ENCODE measurements around the gene LRFN2. TPM values are rescaled to one million over a fixed set of nuclear protein-coding genes. Genes with fewer than 3 reads are reported as not detected.

Gene LRFN2
- total RNA-seq, 1 donor from 2014 or later = 7.4 TPM

- intact Hi-C loops (cut with micrococcal nuclease) = no loop called here
These were observed 41.2 kb downstream of the LRFN2 start for GRCh38 chr6:40545954-40546353.

- intact Hi-C loops (cut with micrococcal nuclease) = no loop called here
These were observed 43.4 kb downstream of the LRFN2 start for GRCh38 chr6:40543776-40544175.

DNA sequence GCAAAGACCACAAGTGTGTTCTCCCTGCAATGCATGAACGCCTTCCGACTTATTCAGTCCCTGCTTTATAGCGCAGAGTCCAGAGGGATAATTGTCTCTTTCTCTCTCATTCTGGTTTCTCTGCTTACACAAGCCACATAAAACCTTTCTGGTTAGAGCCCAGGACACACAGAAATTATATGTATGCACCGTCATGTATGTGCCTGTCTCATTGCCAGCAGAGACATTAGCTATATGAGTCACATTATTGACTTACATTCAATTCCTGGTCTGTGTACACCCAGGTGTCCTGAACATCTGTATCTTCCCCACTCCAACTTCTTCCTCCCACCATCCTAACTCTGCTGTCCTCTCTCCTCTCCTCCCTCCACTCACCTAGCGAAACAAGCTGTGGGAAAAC is 44.0 kb downstream of the LRFN2 start:
- intact Hi-C loops (cut with micrococcal nuclease) = no loop called here

GRCh38 chr6:40542175-40542764 is 44.9 kb downstream of the LRFN2 start:
- intact Hi-C loops (cut with micrococcal nuclease) = no loop called here

- intact Hi-C loops (cut with micrococcal nuclease) = no loop called here
These were observed 45.5 kb downstream of the LRFN2 start for GRCh38 chr6:40541556-40542174.

DNA sequence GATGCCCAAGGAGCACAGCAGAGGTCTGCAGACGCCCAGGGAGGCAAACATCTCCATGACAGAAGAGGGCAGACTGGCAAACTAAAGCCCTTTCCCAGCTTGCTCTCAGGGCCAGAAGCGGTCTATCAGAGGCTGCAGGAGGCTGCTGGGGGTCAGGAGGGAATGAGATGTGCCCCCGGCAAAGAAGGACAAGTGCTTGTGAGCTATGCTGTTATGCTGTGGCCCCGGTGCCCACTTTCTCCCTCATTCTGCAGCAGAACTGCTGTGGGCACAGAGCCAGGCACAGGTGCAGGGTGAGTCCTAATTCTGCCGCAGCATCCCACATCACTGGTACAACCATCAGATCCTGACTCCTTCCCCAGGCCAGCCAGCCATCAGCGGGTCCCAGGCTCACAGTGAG is 46.4 kb downstream of the LRFN2 start:
- intact Hi-C loops (cut with micrococcal nuclease) = no loop called here

GRCh38 chr6:40539853-40540252 is 47.3 kb downstream of the LRFN2 start:
- intact Hi-C loops (cut with micrococcal nuclease) = no loop called here

- intact Hi-C loops (cut with micrococcal nuclease) = no loop called here
These were observed 48.6 kb downstream of the LRFN2 start for GRCh38 chr6:40538556-40538955.

DNA sequence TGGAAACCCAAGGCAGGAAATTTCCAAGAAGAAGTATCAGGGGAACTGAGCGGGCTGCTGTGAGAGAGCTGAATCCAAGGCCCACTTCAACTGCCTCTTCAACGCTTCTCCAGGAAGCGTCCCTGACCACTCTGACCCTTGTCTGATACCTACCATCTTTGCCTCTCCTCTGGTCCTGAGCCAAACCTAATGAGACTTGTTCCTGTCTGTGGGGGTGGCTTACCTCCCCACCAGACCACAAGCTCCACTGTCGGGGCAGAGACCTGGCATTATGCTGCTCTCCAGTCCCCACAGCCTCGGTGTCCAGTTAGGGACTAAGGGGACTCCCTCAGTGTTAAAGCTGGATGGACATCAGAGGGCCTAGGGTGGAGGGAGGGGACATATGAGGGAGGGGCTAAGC is 49.7 kb downstream of the LRFN2 start:
- intact Hi-C loops (cut with micrococcal nuclease) = no loop called here

GRCh38 chr6:40536442-40536841 is 50.7 kb downstream of the LRFN2 start:
- intact Hi-C loops (cut with micrococcal nuclease) = no loop called here

DNA sequence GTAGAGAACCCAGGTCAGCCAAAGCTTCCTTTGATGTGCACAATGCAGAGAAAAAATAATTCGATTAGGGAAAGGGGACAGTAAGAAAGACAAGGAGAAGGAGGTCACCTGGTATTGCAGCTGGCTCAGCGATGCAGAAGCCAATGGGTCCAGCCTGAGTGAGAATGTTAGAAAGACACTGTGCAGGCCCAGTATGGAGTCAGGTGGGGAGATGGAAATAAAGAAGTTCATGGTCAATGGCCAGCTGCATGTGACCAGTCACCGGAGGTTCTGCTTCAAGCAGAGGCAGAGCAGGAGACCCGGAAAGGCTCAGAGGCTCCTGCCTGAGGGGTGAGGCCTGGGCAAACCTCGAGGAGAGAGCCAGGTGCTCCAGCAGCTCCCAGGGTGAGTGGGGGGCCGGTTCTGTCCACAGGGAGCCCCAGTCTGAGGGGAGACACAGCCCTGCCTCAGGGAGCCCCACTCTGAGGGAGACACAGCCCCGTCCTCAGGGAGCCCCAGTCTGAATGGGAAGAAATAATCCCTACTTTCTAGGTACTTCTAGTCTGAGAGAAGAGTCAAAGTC is 51.3 kb downstream of the LRFN2 start:
- intact Hi-C loops (cut with micrococcal nuclease) = no loop called here

- intact Hi-C loops (cut with micrococcal nuclease) = no loop called here
These were observed 51.9 kb downstream of the LRFN2 start for GRCh38 chr6:40535110-40535818.

GRCh38 chr6:40532349-40533000 is 54.7 kb downstream of the LRFN2 start:
- intact Hi-C loops (cut with micrococcal nuclease) = no loop called here

GRCh38 chr6:40529919-40530318 is 57.2 kb downstream of the LRFN2 start:
- intact Hi-C loops (cut with micrococcal nuclease) = no loop called here

- intact Hi-C loops (cut with micrococcal nuclease) = no loop called here
These were observed 58.1 kb downstream of the LRFN2 start for GRCh38 chr6:40529040-40529439.

GRCh38 chr6:40528051-40528450 is 59.1 kb downstream of the LRFN2 start:
- intact Hi-C loops (cut with micrococcal nuclease) = no loop called here

GRCh38 chr6:40526036-40526435 is 61.1 kb downstream of the LRFN2 start:
- intact Hi-C loops (cut with micrococcal nuclease) = no loop called here

GRCh38 chr6:40524797-40525585 is 62.2 kb downstream of the LRFN2 start:
- intact Hi-C loops (cut with micrococcal nuclease) = no loop called here

DNA sequence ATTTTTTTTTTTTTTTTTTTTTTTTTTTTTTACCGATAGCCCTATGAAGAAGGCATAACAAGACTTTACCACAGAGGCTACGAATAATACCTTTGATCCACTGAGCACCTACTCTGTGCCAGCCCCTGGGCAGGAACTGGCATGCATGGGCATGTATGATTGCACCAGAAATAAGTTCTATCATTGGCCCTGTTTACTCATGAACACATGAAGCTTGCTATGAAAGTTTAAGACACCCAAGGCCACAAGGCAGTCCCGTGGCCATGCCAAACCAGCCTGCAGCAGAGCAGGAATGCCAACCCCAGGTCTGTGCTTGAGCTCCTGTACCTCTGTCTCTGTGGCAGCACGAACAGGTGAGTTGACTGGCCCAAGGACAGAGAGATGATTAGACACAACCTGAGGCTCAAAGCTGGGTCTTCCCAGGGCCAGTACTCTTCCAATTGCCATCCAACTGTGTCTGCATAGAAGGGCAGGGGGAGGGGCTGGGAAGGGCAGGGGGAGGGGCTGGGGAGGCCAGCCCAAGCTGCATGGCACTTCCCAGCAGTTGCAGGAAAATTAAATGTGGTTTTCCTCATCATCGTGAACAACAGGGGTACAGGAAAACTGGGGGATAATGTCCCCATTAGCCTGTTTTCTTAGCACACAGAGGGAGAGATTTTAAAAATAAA is 63.5 kb downstream of the LRFN2 start:
- intact Hi-C loops (cut with micrococcal nuclease) = no loop called here

DNA sequence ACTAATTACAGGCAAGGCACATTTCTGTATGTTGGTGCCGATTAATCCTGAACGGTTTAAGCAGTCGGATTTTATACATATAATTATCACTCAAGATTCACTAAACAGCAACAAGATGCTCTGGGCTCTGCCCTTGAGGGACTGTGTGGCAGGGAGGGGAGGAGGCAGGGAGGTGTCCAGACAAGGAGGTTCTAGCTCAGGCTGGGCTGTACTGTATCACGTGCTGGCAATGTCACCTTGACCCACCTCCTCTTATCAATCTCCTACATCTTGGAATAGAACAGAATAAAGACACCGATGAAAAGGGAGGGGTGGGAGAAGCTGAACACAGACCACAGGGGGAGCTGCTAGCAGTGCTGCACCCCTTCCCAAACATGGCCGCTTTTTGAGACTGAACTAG is 65.7 kb downstream of the LRFN2 start:
- intact Hi-C loops (cut with micrococcal nuclease) = no loop called here

GRCh38 chr6:40520678-40521077 is 66.5 kb downstream of the LRFN2 start:
- intact Hi-C loops (cut with micrococcal nuclease) = no loop called here

Data from T-helper 1 cell treated with Interleukin-12 subunit alpha and Interleukin-12 subunit beta and Interleukin-4 antibody, amounts not matched to agents 30 ng/mL and 1 ng/mL, for 36 hours (primary cell).